IMR-90 (cell line): Measurements from ENCODE around the gene STARD7. TPM values are rescaled to one million over a fixed set of nuclear protein-coding genes. Genes with fewer than 3 reads are reported as not detected.
A peak's percentile ranks its signal among the peaks of the same experiment; 100 is the strongest.

Experiments
- ATAC-seq: fragments of 200-7000 bp; cut with Tn5 transposase; 2 replicates; pipeline ENCODE4 v1.9.1; 2020; ENCODE audit warnings: low read depth, mild to moderate bottlenecking, moderate library complexity
- BruUV-seq: library from RNA; stranded (reverse); fragments of 400-500 nt; replicated peaks from 2 replicates; lab custom pipeline; 2021; lab: Mats Ljungman, UMichigan
- CTCF ChIA-PET: fragments of 300-600 bp; formaldehyde crosslinking; extraction: SDS; loops from one replicate; lab custom pipeline; 2021; ENCODE audit warnings: antibody characterized with exemption; lab: Yijun Ruan, JAX
- POLR2A ChIA-PET: fragments of 300-600 bp; sonication (Branson Sonifier 250); formaldehyde crosslinking; loops from one replicate; lab custom pipeline; 2022; ENCODE audit warnings: antibody characterized with exemption; ENCODE audit not compliant: unreplicated experiment; lab: Charles Lee
- DNase-seq: peaks from one replicate; pipeline ENCODE4 v3.0.0; 2013
- H2AFZ ChIP-seq: replicated peaks from 2 replicates; pipeline ENCODE3; 2013; ENCODE audit warnings: low read length, mild to moderate bottlenecking; ENCODE audit not compliant: poor library complexity
- H2AK5ac ChIP-seq: 2 replicates; pipeline ENCODE4 v1.6.1; 2013; ENCODE audit warnings: low read depth, low read length, inconsistent platforms
- H2AK9ac ChIP-seq: replicated peaks from 2 replicates; pipeline ENCODE3; 2013; ENCODE audit warnings: mild to moderate bottlenecking, low read depth, low read length, moderate library complexity; ENCODE audit not compliant: poor library complexity
- H2BK120ac ChIP-seq: 2 replicates; pipeline ENCODE4 v1.6.1; 2013; ENCODE audit warnings: low read depth, low read length, inconsistent platforms
- H2BK15ac ChIP-seq: 3 replicates; pipeline ENCODE4 v1.6.1; 2013; ENCODE audit warnings: low read depth, low read length, inconsistent platforms
- H2BK20ac ChIP-seq: 2 replicates; pipeline ENCODE4 v1.6.1; 2013; ENCODE audit warnings: low read depth, mild to moderate bottlenecking, inconsistent platforms, low read length, moderate library complexity
- H2BK5ac ChIP-seq: 2 replicates; pipeline ENCODE4 v1.6.1; 2013; ENCODE audit warnings: mild to moderate bottlenecking, low read depth, low read length, inconsistent platforms; ENCODE audit not compliant: poor library complexity, severe bottlenecking
- H3K14ac ChIP-seq: replicated peaks from 2 replicates; pipeline ENCODE4 v1.6.1; 2013; ENCODE audit warnings: low read depth, low read length, inconsistent platforms
- H3K18ac ChIP-seq: 2 replicates; pipeline ENCODE4 v1.6.1; 2013; ENCODE audit warnings: low read depth, low read length, control low read depth
- H3K23ac ChIP-seq: 2 replicates; pipeline ENCODE4 v1.6.1; 2013; ENCODE audit warnings: low read depth, low read length, inconsistent platforms
- H3K27ac ChIP-seq: 2 replicates; pipeline ENCODE4 v1.5.1; 2013; ENCODE audit warnings: mild to moderate bottlenecking, control low read depth, low read length; ENCODE audit not compliant: insufficient read depth
- H3K27me3 ChIP-seq: 2 replicates; pipeline ENCODE4 v1.6.1; 2013; ENCODE audit warnings: low read length; ENCODE audit not compliant: control insufficient read depth, insufficient read depth
- H3K36me3 ChIP-seq: 2 replicates; pipeline ENCODE4 v1.6.1; 2013; ENCODE audit warnings: low read length, mixed read lengths; ENCODE audit not compliant: control insufficient read depth, insufficient read depth
- H3K4ac ChIP-seq: 2 replicates; pipeline ENCODE4 v1.6.1; 2013; ENCODE audit warnings: low read depth, low read length, inconsistent platforms
- H3K4me1 ChIP-seq: 2 replicates; pipeline ENCODE4 v1.6.1; 2013; ENCODE audit warnings: low read length, mixed read lengths; ENCODE audit not compliant: control insufficient read depth, insufficient read depth
- H3K4me2 ChIP-seq: 2 replicates; pipeline ENCODE4 v1.6.1; 2013; ENCODE audit warnings: low read depth, mild to moderate bottlenecking, control low read depth, low read length, moderate library complexity
- H3K4me3 ChIP-seq: 2 replicates; pipeline ENCODE4 v1.5.1; 2013; ENCODE audit warnings: low read depth, mild to moderate bottlenecking, control low read depth, low read length, moderate library complexity; ENCODE audit not compliant: insufficient read depth
- H3K56ac ChIP-seq: 2 replicates; pipeline ENCODE4 v1.6.1; 2013; ENCODE audit warnings: low read length, inconsistent platforms; ENCODE audit not compliant: insufficient read depth; ENCODE audit errors: extremely low read depth
- H3K79me1 ChIP-seq, 2 experiments: 2 replicates each; pipeline ENCODE4 v1.6.1; 2013; ENCODE audit warnings: low read length in 2 of 2, inconsistent platforms in 1 of 2, low read depth in 1 of 2
- H3K9ac ChIP-seq: 2 replicates; pipeline ENCODE4 v1.6.1; 2013; ENCODE audit warnings: low read depth, low read length, control low read depth
- H3K9me1 ChIP-seq: 2 replicates; pipeline ENCODE4 v1.6.1; 2013; ENCODE audit warnings: low read length, inconsistent platforms; ENCODE audit not compliant: insufficient read depth
- H3K9me3 ChIP-seq: 2 replicates; pipeline ENCODE4 v1.6.1; 2013; ENCODE audit warnings: low read length; ENCODE audit not compliant: control insufficient read depth, insufficient read depth
- H4K20me1 ChIP-seq: 2 replicates; pipeline ENCODE4 v1.6.1; 2013; ENCODE audit warnings: low read length, inconsistent platforms; ENCODE audit not compliant: insufficient read depth
- H4K5ac ChIP-seq: 2 replicates; pipeline ENCODE4 v1.6.1; 2013; ENCODE audit warnings: mild to moderate bottlenecking, low read depth, low read length, control low read depth
- H4K8ac ChIP-seq, 2 experiments: 2 replicates each; pipeline ENCODE4 v1.6.1; 2013; ENCODE audit warnings: low read depth in 2 of 2, low read length in 2 of 2, control low read depth in 1 of 2, inconsistent platforms in 1 of 2
- H4K91ac ChIP-seq: 2 replicates; pipeline ENCODE4 v1.6.1; 2013; ENCODE audit warnings: low read depth, low read length, inconsistent platforms; ENCODE audit not compliant: insufficient read depth
- CEBPB ChIP-seq: IDR thresholded peaks from 2 replicates; pipeline ENCODE4 v1.6.1; 2012; ENCODE audit warnings: low read depth, low read length, improper control_type of control experiment
- CHD1 ChIP-seq: IDR thresholded peaks from 2 replicates; pipeline ENCODE4 v1.6.1; 2012; ENCODE audit warnings: low read depth, low read length, improper control_type of control experiment
- CTCF ChIP-seq: conservative IDR thresholded peaks from 2 replicates; pipeline ENCODE4 v1.5.1; 2012; ENCODE audit warnings: mild to moderate bottlenecking, low read depth, low read length, improper control_type of control experiment
- ELK1 ChIP-seq: fragments of 150-350 bp; IDR thresholded peaks from 2 replicates; pipeline ENCODE4 v1.6.1; 2016; ENCODE audit warnings: low read depth, mild to moderate bottlenecking, low read length, moderate library complexity, borderline replicate concordance
- FOS ChIP-seq: fragments of 150-350 bp; IDR thresholded peaks from 2 replicates; pipeline ENCODE4 v1.6.1; 2016; ENCODE audit warnings: low read depth, low read length
- MAFK ChIP-seq: IDR thresholded peaks from 2 replicates; pipeline ENCODE4 v1.6.1; 2012; ENCODE audit warnings: low read depth, low read length, improper control_type of control experiment
- MAZ ChIP-seq: IDR thresholded peaks from 2 replicates; pipeline ENCODE4 v1.6.1; 2012; ENCODE audit warnings: low read depth, mild to moderate bottlenecking, low read length, improper control_type of control experiment, moderate library complexity, borderline replicate concordance
- POLR2A ChIP-seq: IDR thresholded peaks from 2 replicates; pipeline ENCODE4 v1.6.1; 2012; ENCODE audit warnings: mild to moderate bottlenecking, low read depth, low read length
- RAD21 ChIP-seq: IDR thresholded peaks from 2 replicates; pipeline ENCODE4 v1.6.1; 2012; ENCODE audit warnings: low read length, improper control_type of control experiment
- RCOR1 ChIP-seq: IDR thresholded peaks from 2 replicates; pipeline ENCODE4 v1.6.1; 2012; ENCODE audit warnings: mild to moderate bottlenecking, low read length, improper control_type of control experiment; ENCODE audit not compliant: insufficient replicate concordance
- SMC3 ChIP-seq: fragments of 150-350 bp; IDR thresholded peaks from 2 replicates; pipeline ENCODE4 v1.6.1; 2016; ENCODE audit warnings: low read depth, mild to moderate bottlenecking, antibody characterized with exemption, low read length, moderate library complexity
- USF2 ChIP-seq: fragments of 150-350 bp; IDR thresholded peaks from 2 replicates; pipeline ENCODE4 v1.6.1; 2017; ENCODE audit warnings: mild to moderate bottlenecking, antibody characterized with exemption, low read length, low read depth
- WGBS, 2 experiments: methylation state at CpG; one replicate each; pipeline versions ENCODE4 v1.1.5 to v1.1.7; 2013; ENCODE audit warnings: missing lambda C conversion rate in 2 of 2; ENCODE audit not compliant: insufficient read length in 1 of 2; ENCODE audit errors: extremely low coverage in 2 of 2; 5-methylcytosine and 5-hydroxymethylcytosine counted together
- dilution Hi-C: fragments of 300-500 bp; cut with HindIII; formaldehyde crosslinking; loops from one replicate; pipeline ENCODE4 v1.14.3; 2018; ENCODE audit warnings: low sequenced_read_pairs; ENCODE audit not compliant: unreplicated experiment
- in situ Hi-C: fragments of 300-500 bp; cut with MboI; formaldehyde crosslinking; loops from 3 replicates; pipeline ENCODE4 v1.14.3; 2019; ENCODE audit warnings: low sequenced_read_pairs, inconsistent platforms, mixed read lengths
- intact Hi-C: fragments of 100-400 bp; cut with micrococcal nuclease; formaldehyde crosslinking; loops from 2 replicates; pipeline ENCODE4 v1.10.0; 2022
- polyA plus RNA-seq, 3 experiments: library from polyadenylated mRNA; depleted of rRNA; stranded (reverse); fragments of >200 nt; gene quantifications; 2 replicates each; pipeline ENCODE4 v1.2.3, GENCODE V29; 2012; ENCODE audit warnings: low replicate concordance in 1 of 3
- total RNA-seq: library from RNA; depleted of rRNA; stranded (reverse); fragments of >200 nt; gene quantifications from 2 replicates; pipeline ENCODE4 v1.2.3, GENCODE V29; 2012

STARD7 gene
- total and polyA plus RNA-seq, 2 of the 4 experiments (the other 2 are of a cell fraction), result 61.7 to 138 TPM

GRCh38 chr2:96148410-96149217 lies 60.0 kb downstream of the STARD7 start:
- 47% methylated on average over 5 of the region's 29 CpGs; no CpG with 5 or more reads in 1 of the 2 experiments for WGBS, 2 experiments
- Histone ChIP-seq H4K91ac (0 out of 2 replicates have a peak overlapping the region, but pooled peaks have one; percentile 54), H3K4me2 (peak overlapping the region; percentile 20; the same call in 1 of the 2 replicates), H3K56ac (no peak overlapping the region), H3K18ac (peak overlapping the region; percentile 27; the same call in 1 of the 2 replicates), H2AFZ (peak overlapping the region; percentile 92), H2AK9ac (peak overlapping the region; percentile 37), H3K23ac (no peak overlapping the region; the same call in 1 of the 2 replicates), H3K4me1 (peaks cover 5% of the 10 kb centered on the region; the same call in 1 of the 2 replicates), H4K20me1 (no peaks in the 10 kb centered on the region; the same call in 1 of the 2 replicates), H3K36me3 (no peaks in the 10 kb centered on the region), H3K14ac (0 out of 2 replicates have a peak overlapping the region, but pooled peaks have one; percentile 12), H3K79me1 (peaks cover 0 to 4% of the 10 kb centered on the region in 2 experiments; a peak in 1 of 4 replicates), H2BK120ac (peak overlapping the region; percentile 30), H3K4me3 (no peak overlapping the region), H3K9me1 (no peaks in the 10 kb centered on the region), H3K9ac (no peak overlapping the region), H3K4ac (peak overlapping the region; percentile 54), H4K8ac (peak overlapping the region; percentile 70 to 84; a peak in 3 of 4 replicates), H4K5ac (peak overlapping the region; percentile 70), H3K27ac (no peak overlapping the region; the same call in 1 of the 2 replicates), H2BK5ac (no peak overlapping the region), H3K27me3 (no peaks in the 10 kb centered on the region), H3K9me3 (no peaks in the 10 kb centered on the region), H2BK20ac (no peak overlapping the region; the same call in 1 of the 2 replicates), H2AK5ac (peak overlapping the region; percentile 15; the same call in 1 of the 2 replicates), H2BK15ac (peak overlapping the region; percentile 45; the same call in 1 of the 3 replicates)
- in situ Hi-C loops, result no loop called here
- ATAC-seq, result peak; percentile 67
- ChIA-PET POLR2A (no interaction called here), CTCF (interaction anchor here (1.5 kb wide), 1 partner anchor 26 kb away, joined by 4 read pairs; no protein-coding TSS in a partner anchor)
- peak; percentile 96 for DNase-seq
- dilution Hi-C loops, result no loop called here
- BruUV-seq, result no TSS peak
- intact Hi-C loops, result loop anchor here (5.0 kb wide), 1 partner anchor 59 kb away; the partner anchor contains the start of gene STARD7
- TF ChIP-seq RAD21 (no peak), CEBPB (peak; percentile 89), POLR2A (no peak), USF2 (peak; percentile 44; the same call in 1 of the 2 replicates), MAFK (no peak), CTCF (no peak), MAZ (peak; percentile 96), RCOR1 (peak; percentile 9), SMC3 (0 out of 2 replicates have a peak, but pooled peaks have one; percentile 12), FOS (peak; percentile 86), ELK1 (no peak), CHD1 (no peak)
